ENCODE measurements around the gene BRMS1L.
A peak's percentile ranks its signal among the peaks of the same experiment; 100 is the strongest.

BRMS1L gene

GRCh38 chr14:35855876-35856481 lies 29.8 kb downstream of the BRMS1L start:
- in situ Hi-C loops (cut with HindIII; ENCODE audit: low pct_ligation_motif_present, low pct_unique_long_range_greater_than_20kb, low sequenced_read_pairs): no loop called here
- DNase-seq: no peak

DNA sequence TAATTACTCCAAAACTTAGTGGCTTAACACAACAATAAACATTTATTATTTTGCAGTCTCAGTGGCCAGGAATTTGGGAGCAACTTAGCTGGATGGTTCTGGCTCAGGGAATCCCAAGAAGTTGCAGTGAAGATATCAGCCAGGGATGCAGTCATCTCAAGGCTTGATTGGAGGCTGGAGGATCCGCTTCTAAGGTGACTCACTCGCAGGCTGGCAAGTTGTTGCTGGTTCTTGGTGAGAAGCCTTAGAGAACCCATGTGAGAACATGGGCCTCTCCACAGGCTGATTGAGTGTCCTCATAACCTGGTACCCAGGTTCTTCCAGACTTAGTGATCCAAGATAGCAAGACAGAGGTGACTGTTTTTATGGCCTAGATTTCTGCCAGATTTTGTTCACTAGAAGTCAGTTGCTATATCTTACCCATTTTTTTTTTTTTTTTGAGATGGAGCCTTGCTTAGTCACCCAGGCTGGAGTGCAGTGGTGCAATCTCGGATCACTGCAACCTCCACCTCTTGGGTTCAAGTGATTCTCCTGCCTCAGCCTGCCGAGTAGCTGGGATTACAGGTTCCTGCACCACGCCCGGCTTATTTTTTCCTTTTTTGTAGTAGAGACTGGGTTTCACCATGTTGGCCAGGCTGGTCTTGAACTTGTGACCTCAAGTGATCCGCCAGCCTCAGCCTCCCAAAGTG lies 32.5 kb downstream of the BRMS1L start:
- in situ Hi-C loops (cut with HindIII; ENCODE audit: low pct_ligation_motif_present, low pct_unique_long_range_greater_than_20kb, low sequenced_read_pairs): no loop called here
- DNase-seq: no peak

DNA sequence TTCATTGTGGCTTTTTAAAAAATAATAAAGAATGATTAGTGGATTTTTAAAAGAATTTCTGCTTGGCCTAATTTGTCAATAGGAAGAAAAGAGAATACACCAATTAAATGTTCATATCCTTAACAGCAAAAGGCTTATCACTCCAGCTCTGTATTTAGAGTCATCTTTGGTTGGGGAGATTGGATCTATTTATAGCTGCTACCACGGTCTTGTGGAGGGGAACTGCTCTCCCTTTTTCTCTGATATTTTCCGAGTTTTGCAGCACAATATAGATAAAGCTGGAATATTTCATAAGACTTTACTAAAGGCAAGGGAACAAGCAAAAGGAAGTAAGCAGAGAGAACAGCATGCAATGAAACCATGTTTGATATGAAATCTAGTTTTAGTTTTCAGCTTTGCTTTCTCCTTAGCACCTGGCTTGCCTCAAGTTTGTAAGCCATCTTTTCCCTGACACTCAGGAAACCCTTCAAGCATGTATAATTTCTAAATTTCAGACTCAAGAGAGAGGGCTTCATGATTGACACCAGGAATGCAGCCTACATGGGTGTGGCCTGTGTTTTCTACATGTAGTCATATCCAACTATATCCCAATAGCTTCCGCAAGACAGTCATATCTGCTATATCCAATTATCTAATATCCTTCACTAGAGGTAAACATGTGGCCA lies 35.2 kb downstream of the BRMS1L start:
- in situ Hi-C loops (cut with HindIII; ENCODE audit: low pct_ligation_motif_present, low pct_unique_long_range_greater_than_20kb, low sequenced_read_pairs): no loop called here

GRCh38 chr14:35865611-35866324 lies 39.6 kb downstream of the BRMS1L start:
- in situ Hi-C loops (cut with HindIII; ENCODE audit: low pct_ligation_motif_present, low pct_unique_long_range_greater_than_20kb, low sequenced_read_pairs): no loop called here

More for the DNA sequence above, 35.2 kb downstream of the BRMS1L start:
- DNase-seq: no peak

DNA sequence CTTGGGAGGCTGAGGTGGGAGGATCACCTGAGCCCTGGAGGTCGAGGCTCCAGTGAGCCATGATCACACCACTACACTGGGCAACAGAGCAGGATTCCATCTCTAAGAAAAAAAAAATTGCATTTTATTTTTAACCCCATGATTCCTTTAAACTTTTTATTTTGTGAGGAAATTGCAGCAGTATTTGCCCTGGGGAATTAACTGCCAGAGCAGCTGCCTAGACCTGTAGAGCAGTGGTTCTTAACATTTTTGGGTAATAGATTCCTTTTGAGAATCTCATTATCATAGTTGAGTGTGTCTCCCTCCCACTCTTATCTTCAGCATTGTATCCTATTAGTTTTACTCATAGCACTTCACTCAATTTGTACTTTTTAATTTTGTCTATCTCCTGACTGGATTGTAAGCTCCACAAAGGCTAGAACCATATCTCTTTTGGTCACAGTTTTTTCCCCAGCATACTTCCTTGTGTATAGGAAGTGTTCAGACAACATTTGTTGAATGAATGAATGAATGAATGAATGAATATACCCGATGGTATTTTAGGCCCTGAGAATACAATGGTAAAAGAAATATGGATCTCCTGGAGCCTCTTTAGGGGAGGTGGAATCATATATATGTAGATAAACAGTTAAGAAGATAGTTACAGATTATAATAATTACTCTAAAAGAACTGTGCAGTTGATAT lies 40.6 kb downstream of the BRMS1L start:
- in situ Hi-C loops (cut with HindIII; ENCODE audit: low pct_ligation_motif_present, low pct_unique_long_range_greater_than_20kb, low sequenced_read_pairs): no loop called here
- DNase-seq: no peak

More at GRCh38 chr14:35865611-35866324, 39.6 kb downstream of the BRMS1L start:
- DNase-seq: no peak

- no peak for DNase-seq
- in situ Hi-C loops (cut with HindIII; ENCODE audit: low pct_ligation_motif_present, low pct_unique_long_range_greater_than_20kb, low sequenced_read_pairs): no loop called here
Observed at GRCh38 chr14:35867280-35867629, 41.1 kb downstream of the BRMS1L start.

DNA sequence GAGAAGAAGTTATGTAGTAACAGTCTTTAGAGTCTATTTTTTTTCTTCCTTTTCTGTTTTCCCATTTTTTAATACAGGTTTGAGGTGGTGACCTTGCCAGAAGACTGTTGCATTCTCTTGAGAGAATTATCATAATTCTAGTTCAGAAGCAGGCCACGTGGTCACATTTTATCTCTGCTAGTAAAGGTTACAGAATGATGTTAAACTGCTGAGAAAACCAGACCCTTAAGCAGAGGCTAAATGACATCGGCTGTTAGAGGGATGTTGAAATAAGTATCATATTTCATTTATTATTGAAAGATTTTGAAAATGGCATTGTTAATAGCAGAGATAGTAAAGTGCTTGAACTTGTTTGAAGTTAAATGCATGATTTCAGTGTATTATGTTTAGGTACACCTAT lies 49.2 kb downstream of the BRMS1L start:
- in situ Hi-C loops (cut with HindIII; ENCODE audit: low pct_ligation_motif_present, low pct_unique_long_range_greater_than_20kb, low sequenced_read_pairs): no loop called here
- DNase-seq: no peak

- DNase-seq: no peak
- in situ Hi-C loops (cut with HindIII; ENCODE audit: low pct_ligation_motif_present, low pct_unique_long_range_greater_than_20kb, low sequenced_read_pairs): no loop called here
Observed at GRCh38 chr14:35877276-35877675, 51.1 kb downstream of the BRMS1L start.

- peak; percentile 57 for DNase-seq
Observed at GRCh38 chr14:35878272-35879150, 52.4 kb downstream of the BRMS1L start.

GRCh38 chr14:35879151-35879648 lies 53.1 kb downstream of the BRMS1L start:
- in situ Hi-C loops (cut with HindIII; ENCODE audit: low pct_ligation_motif_present, low pct_unique_long_range_greater_than_20kb, low sequenced_read_pairs): no loop called here
- no peak for DNase-seq

More at GRCh38 chr14:35878272-35879150, 52.4 kb downstream of the BRMS1L start:
- in situ Hi-C loops (cut with HindIII; ENCODE audit: low pct_ligation_motif_present, low pct_unique_long_range_greater_than_20kb, low sequenced_read_pairs): no loop called here

DNA sequence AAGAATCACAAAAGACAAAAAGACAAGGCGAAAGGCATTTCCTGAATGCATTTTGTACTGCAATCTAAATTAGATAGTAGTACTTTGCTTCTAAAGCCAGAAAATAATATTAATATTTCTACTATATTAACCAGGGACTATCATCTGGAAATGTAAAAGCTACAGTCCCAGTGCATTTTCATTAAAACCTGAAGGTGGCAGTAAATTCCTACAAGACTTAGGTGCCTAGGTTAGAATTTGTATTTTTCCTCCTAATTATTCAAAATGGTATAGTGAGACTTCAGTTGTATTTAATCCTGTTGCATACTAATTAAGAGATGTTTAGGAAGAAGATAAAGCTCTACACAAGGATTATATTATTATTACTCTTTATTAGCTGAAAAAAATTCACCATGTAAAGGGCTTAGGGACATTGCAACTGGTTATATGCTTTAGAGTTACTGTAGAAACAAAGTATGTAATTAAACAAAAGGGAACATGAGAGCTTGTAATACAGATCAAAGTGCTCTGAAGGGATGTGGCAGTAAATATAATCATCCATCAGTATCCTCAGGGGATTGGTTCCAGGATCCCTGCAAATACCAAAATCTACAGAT lies 53.6 kb downstream of the BRMS1L start:
- DNase-seq: peak; percentile 24
- in situ Hi-C loops (cut with HindIII; ENCODE audit: low pct_ligation_motif_present, low pct_unique_long_range_greater_than_20kb, low sequenced_read_pairs): no loop called here

DNA sequence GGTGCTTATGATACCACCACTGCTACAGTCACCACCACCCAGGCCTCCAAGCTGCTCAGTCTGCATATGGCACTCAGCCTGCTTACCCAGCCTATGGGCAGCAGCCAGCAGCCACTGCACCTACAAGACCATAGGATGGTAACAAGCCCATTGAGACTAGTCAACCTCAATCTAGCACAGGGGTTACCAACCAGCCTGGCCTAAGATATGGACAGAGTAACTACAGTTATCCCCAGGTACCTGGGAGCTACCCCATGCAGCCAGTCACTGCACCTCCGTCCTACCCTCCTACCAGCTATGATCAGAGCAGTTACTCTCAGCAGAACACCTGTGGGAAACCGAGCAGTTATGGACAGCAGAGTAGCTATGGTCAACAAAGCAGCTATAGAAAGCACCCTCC lies 55.1 kb downstream of the BRMS1L start:
- in situ Hi-C loops (cut with HindIII; ENCODE audit: low pct_ligation_motif_present, low pct_unique_long_range_greater_than_20kb, low sequenced_read_pairs): no loop called here
- DNase-seq: no peak

GRCh38 chr14:35883677-35884293 lies 57.6 kb downstream of the BRMS1L start:
- in situ Hi-C loops (cut with HindIII; ENCODE audit: low pct_ligation_motif_present, low pct_unique_long_range_greater_than_20kb, low sequenced_read_pairs): no loop called here
- peak; percentile 35 for DNase-seq

GRCh38 chr14:35890308-35890707 lies 64.2 kb downstream of the BRMS1L start:
- no peak for DNase-seq
- in situ Hi-C loops (cut with HindIII; ENCODE audit: low pct_ligation_motif_present, low pct_unique_long_range_greater_than_20kb, low sequenced_read_pairs): no loop called here

DNA sequence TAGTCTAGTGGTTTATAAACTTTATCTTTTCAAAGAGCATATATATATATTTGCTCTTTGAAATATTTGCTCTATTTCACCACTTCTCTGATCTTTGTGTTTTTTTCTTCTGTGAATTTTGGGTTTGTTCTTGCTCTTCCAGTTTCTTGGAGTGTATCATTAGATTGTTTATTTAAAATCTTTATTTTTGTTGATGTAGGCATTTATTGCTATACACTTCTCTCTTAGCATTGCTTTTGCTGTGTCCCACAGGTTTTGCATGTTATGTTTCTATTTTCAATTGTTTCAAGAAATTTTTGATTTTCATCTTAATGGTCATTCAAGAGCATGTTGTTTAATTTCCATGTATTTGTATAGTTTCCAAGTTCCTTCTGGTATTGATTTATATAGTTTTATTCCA lies 69.1 kb downstream of the BRMS1L start:
- in situ Hi-C loops (cut with HindIII; ENCODE audit: low pct_ligation_motif_present, low pct_unique_long_range_greater_than_20kb, low sequenced_read_pairs): no loop called here
- no peak for DNase-seq

- in situ Hi-C loops (cut with HindIII; ENCODE audit: low pct_ligation_motif_present, low pct_unique_long_range_greater_than_20kb, low sequenced_read_pairs): no loop called here
- no peak for DNase-seq
Observed at GRCh38 chr14:35897616-35898111, 71.5 kb downstream of the BRMS1L start.

All from ACHN (cell line).